ENCODE measurements around the gene ENGASE. TPM values are rescaled to one million over a fixed set of nuclear protein-coding genes. Genes with fewer than 3 reads are reported as not detected.

Gene ENGASE
- total and polyA plus RNA-seq, 2 of the 8 experiments (the other 6 are each of a cell fraction or from before 2014, with no cell fraction given), result 9.3 to 36.1 TPM

DNA sequence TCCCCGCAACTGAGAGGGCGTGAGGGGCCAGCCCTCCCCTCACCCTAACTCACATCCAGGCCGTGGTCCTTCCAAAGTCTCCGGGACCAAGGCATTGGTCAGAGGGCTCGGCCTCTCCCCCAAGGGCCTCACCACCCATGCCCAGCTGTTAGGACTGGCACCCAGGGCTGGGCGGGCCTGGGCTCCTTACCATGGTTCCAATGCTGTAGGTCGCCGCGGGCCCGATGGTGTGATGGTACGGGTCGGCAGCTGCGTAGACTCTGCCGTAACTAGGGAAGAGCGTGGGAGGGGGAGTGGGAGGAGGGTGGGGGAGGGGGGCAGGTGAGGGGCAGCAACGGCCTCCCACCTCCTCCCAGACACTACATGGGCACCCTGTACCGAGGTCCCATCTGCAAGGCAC is 19.6 kb downstream of the ENGASE start:
- Histone ChIP-seq H3K23me2 (ENCODE audit: low read depth, low read length) (no peaks in the 10 kb centered on the region), H4K20me1 (replicated peaks in 1 of 2; ENCODE audit: control insufficient read depth in 1 of 2, insufficient read depth in 2 of 2, low read length in 2 of 2) (peaks cover 0 to 1% of the 10 kb centered on the region in 2 experiments), H3K27me3 (replicated peaks in 1 of 4; ENCODE audit: control insufficient read depth in 3 of 4, extremely low read depth in 1 of 4, insufficient read depth in 3 of 4, low read length in 3 of 4) (no peaks in the 10 kb centered on the region), H4K8ac (ENCODE audit: extremely low read depth, insufficient read depth, low read length) (no peak overlapping the region), H2BK120ac (replicated peaks; ENCODE audit: low read depth, low read length) (no peak overlapping the region), H3K36me3 (ENCODE audit: control insufficient read depth in 2 of 4, insufficient read depth in 4 of 4, low read length in 3 of 4) (no peaks in the 10 kb centered on the region; a peak in 2 of 8 replicates), H3K27ac (ENCODE audit: low read depth, low read length) (no peak overlapping the region), H3K4ac (replicated peaks; ENCODE audit: insufficient read length, low read depth, low read length) (no peak overlapping the region), H2AK5ac (ENCODE audit: low read depth, low read length) (no peak overlapping the region), H2BK12ac (ENCODE audit: low read depth, low read length) (no peak overlapping the region), H3K4me2 (ENCODE audit: insufficient read depth in 1 of 2, low read depth in 2 of 2, low read length in 2 of 2) (no peak overlapping the region), H3K9me3 (ENCODE audit: insufficient read depth in 2 of 2, low read depth in 1 of 2, low read length in 1 of 2) (no peaks in the 10 kb centered on the region), H2BK5ac (ENCODE audit: low read depth, low read length) (no peak overlapping the region), H2BK20ac (ENCODE audit: low read length) (no peak overlapping the region), H3K4me3 (ENCODE audit: extremely low read depth in 1 of 4, insufficient read depth in 2 of 4, low read depth in 3 of 4, low read length in 4 of 4) (no peak overlapping the region), H3K56ac (replicated peaks; ENCODE audit: insufficient read length, low read depth, low read length) (no peak overlapping the region), H3K4me1 (replicated peaks in 1 of 4; ENCODE audit: control insufficient read depth in 3 of 4, insufficient read depth in 4 of 4, low read length in 3 of 4) (peaks cover 0 to 16% (median 5%) of the 10 kb centered on the region in 4 experiments; a peak in 5 of 7 replicates), H3K14ac (ENCODE audit: insufficient read length) (no peak overlapping the region), H3K23ac (ENCODE audit: insufficient read length) (no peak overlapping the region), H2AFZ (ENCODE audit: low read length) (no peak overlapping the region), H4K5ac (ENCODE audit: insufficient read length, low read depth, low read length) (no peak overlapping the region), H3K9ac (replicated peaks in 1 of 4; ENCODE audit: extremely low read depth in 1 of 4, low read depth in 3 of 4, low read length in 3 of 4) (no peak overlapping the region), H3K79me2 (ENCODE audit: control insufficient read depth in 1 of 2, insufficient read depth in 2 of 2, low read length in 2 of 2) (no peaks in the 10 kb centered on the region), H2BK15ac (ENCODE audit: low read length) (no peak overlapping the region), H4K91ac (replicated peaks; ENCODE audit: insufficient read length, low read length) (no peak overlapping the region), H3K18ac (ENCODE audit: extremely low read depth, low read length) (no peak overlapping the region), H3K79me1 (ENCODE audit: low read depth, low read length) (no peaks in the 10 kb centered on the region)
- 96% methylated on average over 13 of the region's 17 CpGs; no CpG with 5 or more reads in 1 of the 2 experiments for WGBS, 2 experiments (ENCODE audit: extremely low coverage in 1 of 2, insufficient coverage in 1 of 2, insufficient read length in 1 of 2, insufficient replicate concordance in 2 of 2, low coverage in 1 of 2, low lambda C conversion rate in 2 of 2, missing lambda C conversion rate in 1 of 2)
- no peak for FAIRE-seq
- no peak for DNase-seq (ENCODE audit: low read depth in 1 of 2, low spot score in 2 of 2)
- ChIA-PET POLR2A (ENCODE audit: partially characterized antibody) (no interaction called here), CTCF (ENCODE audit: partially characterized antibody) (interaction anchor here (0.6 to 4.7 kb wide), 11 partner anchors 11 to 1799 kb away, joined by 3 to 30 read pairs (median 4); no protein-coding TSS in a partner anchor)
- TF ChIP-seq RBBP5 (IDR thresholded peaks at IDR 0.05; ENCODE audit: borderline replicate concordance, low read depth, low read length), result no peak
- TF ChIP-seq BRCA1 (IDR thresholded peaks at IDR 0.05; ENCODE audit: low read depth, low read length), result no peak
- TF ChIP-seq SIRT6 (IDR thresholded peaks at IDR 0.05; ENCODE audit: low read length), result no peak
- TF ChIP-seq TEAD4 (IDR thresholded peaks at IDR 0.05; ENCODE audit: low read depth, low read length), result no peak
- TF ChIP-seq CBX5 (IDR thresholded peaks at IDR 0.05; ENCODE audit: low read depth, low read length), result no peak
- TF ChIP-seq SP1 (IDR thresholded peaks at IDR 0.05; ENCODE audit: low read depth, low read length), result no peak
- TF ChIP-seq CHD2 (IDR thresholded peaks at IDR 0.05; ENCODE audit: low read length), result no peak
- TF ChIP-seq PHF8 (conservative IDR thresholded peaks at IDR 0.05; ENCODE audit: low read depth, low read length), result no peak
- no peak for TF ChIP-seq GABPA (IDR thresholded peaks at IDR 0.05; ENCODE audit: borderline replicate concordance, insufficient read depth, low read length)
- TF ChIP-seq ZNF274 (IDR thresholded peaks at IDR 0.05; ENCODE audit: borderline replicate concordance, extremely low read depth, low read length), result no peak
- no peak for TF ChIP-seq HDAC2 (IDR thresholded peaks at IDR 0.05; ENCODE audit: borderline replicate concordance in 1 of 2, low read depth in 2 of 2, low read length in 2 of 2)
- no peak for TF ChIP-seq CBX8 (IDR thresholded peaks at IDR 0.05; ENCODE audit: borderline replicate concordance, low read depth, low read length)
- no peak for TF ChIP-seq GTF2F1 (IDR thresholded peaks at IDR 0.05; ENCODE audit: borderline replicate concordance, low read depth, low read length)
- TF ChIP-seq RNF2 (IDR thresholded peaks at IDR 0.05; ENCODE audit: borderline replicate concordance, low read depth, low read length, missing control alignments, poor library complexity, severe bottlenecking), result no peak
